Stimulated activated naive CD4-positive, alpha-beta T cell (primary cell): ENCODE data around the gene ENPP6.
"Not testable (repeated sequence)": the region's sequence is repeated elsewhere in the genome, so short reads cannot be mapped to it uniquely, and the experiment has no call there.

ENCODE experiments used
- DNase-seq, 6 experiments: peaks; one replicate each; lab custom pipeline; 2025; lab: John Stamatoyannopoulos, UW

ENPP6 gene

DNA sequence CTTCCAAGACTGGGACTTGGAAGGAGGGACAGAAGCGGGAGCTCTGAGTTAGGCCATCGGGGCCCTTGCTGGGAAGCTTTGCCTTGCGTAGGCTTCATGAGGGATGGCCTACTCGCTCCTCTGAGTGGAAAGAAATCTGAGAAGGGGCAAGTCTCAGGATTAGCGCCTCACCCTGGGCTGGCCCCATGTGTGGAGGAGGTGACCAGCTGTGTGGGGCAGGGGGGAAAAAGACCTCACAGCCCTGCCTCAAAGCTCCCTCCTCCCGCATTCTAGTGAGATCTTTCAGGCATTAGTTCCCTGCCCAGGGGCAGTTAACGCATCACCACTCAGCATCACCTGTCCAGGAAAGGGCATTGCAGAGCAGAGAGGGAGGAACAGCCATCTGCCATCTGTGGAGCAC is 156.1 kb downstream of the ENPP6 start:
- no peak for DNase-seq

GRCh38 chr4:184059099-184059498 is 158.6 kb downstream of the ENPP6 start:
- no peak for DNase-seq

- no peak for DNase-seq
Measured at GRCh38 chr4:184058026-184058425, 159.6 kb downstream of the ENPP6 start.

GRCh38 chr4:184056877-184057276 is 160.8 kb downstream of the ENPP6 start:
- no peak for DNase-seq

- no peak for DNase-seq
Measured at GRCh38 chr4:184053434-184053833, 164.2 kb downstream of the ENPP6 start.

DNA sequence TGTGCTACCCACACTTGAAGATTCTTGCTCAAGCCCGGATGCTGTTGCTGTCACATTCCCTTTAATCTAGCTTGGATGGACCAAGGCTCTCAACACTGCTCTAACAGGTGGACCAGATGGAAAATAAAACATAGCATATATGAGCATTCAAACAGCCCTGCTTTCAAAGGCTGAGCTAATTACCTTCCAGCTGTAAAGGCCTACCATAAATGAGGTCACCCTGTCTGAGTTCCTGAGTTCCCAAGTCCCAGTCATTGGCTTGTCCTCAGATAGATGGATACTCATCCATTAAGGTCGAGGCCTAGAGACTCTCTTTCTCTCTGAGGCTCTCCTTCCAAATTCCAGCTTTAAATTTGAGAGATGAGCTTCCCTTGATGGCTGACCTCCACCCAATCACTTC is 165.1 kb downstream of the ENPP6 start:
- DNase-seq, result no peak

DNA sequence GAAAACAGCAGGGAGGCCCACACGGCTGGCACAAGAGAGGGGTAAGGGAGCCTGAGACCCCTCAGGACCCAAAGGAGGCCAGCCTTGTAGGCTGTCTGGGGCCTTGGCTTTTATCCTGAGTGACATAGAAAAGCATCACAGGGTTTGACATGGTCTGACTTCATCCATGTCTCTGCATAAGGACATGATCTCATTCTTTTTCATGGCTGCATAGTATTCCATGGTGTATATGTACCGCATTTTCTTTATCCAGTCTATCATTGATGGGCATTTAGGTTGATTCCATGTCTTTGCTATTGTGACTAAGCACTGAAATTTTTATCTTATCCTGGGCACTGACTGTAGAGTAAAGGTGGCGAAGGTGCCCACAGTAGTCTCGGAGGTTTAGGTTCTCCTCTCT is 166.4 kb downstream of the ENPP6 start:
- DNase-seq, result not testable (repeated sequence)

GRCh38 chr4:184046148-184046547 is 171.5 kb downstream of the ENPP6 start:
- no peak for DNase-seq

GRCh38 chr4:184041156-184041555 is 176.5 kb downstream of the ENPP6 start:
- no peak for DNase-seq

- DNase-seq, result no peak
Measured at GRCh38 chr4:184039963-184040383, 177.7 kb downstream of the ENPP6 start.
